BJ (cell line): Measurements from ENCODE around the gene SRCIN1. TPM values are rescaled to one million over a fixed set of nuclear protein-coding genes. Genes with fewer than 3 reads are reported as not detected.

Experiments used
- CTCF ChIA-PET: fragments of 350-600 bp; formaldehyde crosslinking; extraction: SDS; loops from one replicate; lab custom pipeline; 2021; ENCODE audit warnings: antibody characterized with exemption, inconsistent platforms; lab: Yijun Ruan, JAX
- POLR2A ChIA-PET: fragments of 300-600 bp; sonication (Branson Sonifier 250); formaldehyde crosslinking; extraction: SDS; loops from one replicate; lab custom pipeline; 2021; ENCODE audit warnings: antibody characterized with exemption; lab: Charles Lee
- DNase-seq: peaks from one replicate; pipeline ENCODE4 v3.0.0-alpha.2; 2011; ENCODE audit warnings: low read depth
- H3K27me3 ChIP-seq: 2 replicates; pipeline ENCODE4 v1.6.0; 2011; ENCODE audit warnings: low read length; ENCODE audit not compliant: control insufficient read depth, insufficient read depth
- H3K36me3 ChIP-seq: 2 replicates; pipeline ENCODE4 v1.5.1; 2011; ENCODE audit warnings: low read length; ENCODE audit not compliant: control insufficient read depth, insufficient read depth
- H3K4me3 ChIP-seq: 2 replicates; pipeline ENCODE4 v1.5.1; 2011; ENCODE audit warnings: low read depth, mild to moderate bottlenecking, control low read depth, low read length
- polyA plus RNA-seq: library from polyadenylated mRNA; depleted of rRNA; stranded (reverse); fragments of >200 nt; gene quantifications from 2 replicates; pipeline ENCODE4 v1.2.3, GENCODE V29; 2011
- TF ChIP-seq, protein P1 (sequence below): IDR thresholded peaks from 2 replicates; pipeline ENCODE4 v1.5.1; 2011; ENCODE audit warnings: low read depth, mild to moderate bottlenecking, control low read depth, inconsistent platforms, low read length, moderate library complexity; ENCODE audit not compliant: insufficient read depth

SRCIN1 gene
- polyA plus RNA-seq, 1 experiment, result not detected

DNA sequence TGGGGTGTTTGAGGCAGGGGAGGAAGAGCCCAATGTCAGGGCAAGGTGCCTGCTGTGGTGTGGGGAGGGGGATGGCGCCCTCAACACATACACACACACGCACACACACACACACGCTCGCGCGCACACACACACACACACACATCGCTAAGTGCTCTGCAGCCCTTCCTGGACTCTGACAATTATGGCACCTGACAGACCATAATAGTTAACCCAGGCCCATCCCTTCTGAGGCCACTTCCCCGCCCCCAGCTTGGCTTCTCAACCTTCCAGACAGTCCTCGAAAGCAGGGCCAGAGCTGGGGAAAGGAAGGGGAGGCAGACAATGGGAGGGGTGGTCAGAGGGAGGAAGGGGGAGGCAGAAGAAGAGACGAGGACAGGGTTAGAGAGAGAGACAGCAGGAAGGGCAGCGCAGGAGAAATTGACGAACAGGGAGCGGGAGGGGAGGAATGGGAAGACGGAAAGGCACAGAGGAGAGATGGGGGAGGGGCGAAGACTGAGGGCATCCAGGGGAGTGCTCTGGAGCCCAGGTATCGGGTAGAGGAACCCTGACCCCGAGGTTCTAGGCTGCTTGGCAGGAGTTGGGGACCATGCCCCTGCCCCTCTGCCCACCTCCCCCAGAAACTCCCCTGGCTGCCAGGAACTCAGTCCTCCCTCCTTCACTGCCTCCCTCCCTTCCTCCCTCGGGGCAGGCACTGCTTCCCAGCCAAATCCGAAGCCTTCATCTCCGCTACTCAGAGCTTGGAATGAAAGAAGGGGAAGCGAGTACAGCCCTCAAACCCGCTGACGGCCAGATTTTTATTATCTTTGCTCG lies 4.0 kb downstream of the SRCIN1 start:
- ChIA-PET POLR2A (no interaction called here), CTCF (interaction anchor here (4.0 kb wide), 1 partner anchor 18 kb away, joined by 24 read pairs; no protein-coding TSS in a partner anchor)
- TF ChIP-seq, protein P1, sequence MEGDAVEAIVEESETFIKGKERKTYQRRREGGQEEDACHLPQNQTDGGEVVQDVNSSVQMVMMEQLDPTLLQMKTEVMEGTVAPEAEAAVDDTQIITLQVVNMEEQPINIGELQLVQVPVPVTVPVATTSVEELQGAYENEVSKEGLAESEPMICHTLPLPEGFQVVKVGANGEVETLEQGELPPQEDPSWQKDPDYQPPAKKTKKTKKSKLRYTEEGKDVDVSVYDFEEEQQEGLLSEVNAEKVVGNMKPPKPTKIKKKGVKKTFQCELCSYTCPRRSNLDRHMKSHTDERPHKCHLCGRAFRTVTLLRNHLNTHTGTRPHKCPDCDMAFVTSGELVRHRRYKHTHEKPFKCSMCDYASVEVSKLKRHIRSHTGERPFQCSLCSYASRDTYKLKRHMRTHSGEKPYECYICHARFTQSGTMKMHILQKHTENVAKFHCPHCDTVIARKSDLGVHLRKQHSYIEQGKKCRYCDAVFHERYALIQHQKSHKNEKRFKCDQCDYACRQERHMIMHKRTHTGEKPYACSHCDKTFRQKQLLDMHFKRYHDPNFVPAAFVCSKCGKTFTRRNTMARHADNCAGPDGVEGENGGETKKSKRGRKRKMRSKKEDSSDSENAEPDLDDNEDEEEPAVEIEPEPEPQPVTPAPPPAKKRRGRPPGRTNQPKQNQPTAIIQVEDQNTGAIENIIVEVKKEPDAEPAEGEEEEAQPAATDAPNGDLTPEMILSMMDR, result no peak
- no peaks in the 10 kb centered on the region for H3K36me3 ChIP-seq
- no peak overlapping the region for H3K4me3 ChIP-seq
- peaks cover 46% of the 10 kb centered on the region for H3K27me3 ChIP-seq
- no peak for DNase-seq

DNA sequence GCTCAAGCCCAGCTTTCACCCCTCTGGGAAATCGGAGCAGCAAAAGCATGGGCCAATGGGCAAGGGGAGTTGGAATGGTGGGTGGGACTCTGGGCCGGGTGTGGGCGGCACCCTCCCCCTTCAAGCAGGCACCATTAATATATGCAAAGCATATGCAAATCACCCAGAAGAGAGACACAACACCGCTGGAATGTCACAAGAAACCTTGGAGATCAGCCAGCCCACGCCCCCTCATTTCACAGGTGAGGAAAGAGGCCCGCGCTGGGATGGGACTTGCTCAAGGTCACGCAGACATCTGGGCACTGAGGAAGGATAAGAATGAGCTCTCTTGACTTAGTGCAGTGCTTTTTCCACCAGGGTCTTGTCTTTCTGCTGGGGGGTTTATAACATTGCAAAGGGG lies 4.8 kb downstream of the SRCIN1 start:
- POLR2A ChIA-PET, result no interaction called here

GRCh38 chr17:38600416-38600815 lies 5.3 kb downstream of the SRCIN1 start:
- POLR2A ChIA-PET, result no interaction called here
- CTCF ChIA-PET, result interaction anchor here (0.7 to 1.5 kb wide), 2 partner anchors 17 to 42 kb away, joined by 3 to 4 read pairs; no protein-coding TSS in a partner anchor

More for the DNA sequence above, 4.8 kb downstream of the SRCIN1 start:
- Histone ChIP-seq H3K36me3 (no peaks in the 10 kb centered on the region), H3K27me3 (peaks cover 49% of the 10 kb centered on the region), H3K4me3 (no peak overlapping the region)
- CTCF ChIA-PET, result interaction anchor here (0.7 to 4.0 kb wide), 3 partner anchors 17 to 43 kb away, joined by 3 to 24 read pairs (median 4); no protein-coding TSS in a partner anchor
- TF ChIP-seq, protein P1, result no peak
- DNase-seq, result no peak

GRCh38 chr17:38599398-38599856 lies 6.3 kb downstream of the SRCIN1 start:
- Histone ChIP-seq H3K4me3 (no peak overlapping the region), H3K36me3 (no peaks in the 10 kb centered on the region), H3K27me3 (peaks cover 53% of the 10 kb centered on the region)
- DNase-seq, result no peak
- TF ChIP-seq, protein P1, result no peak
- CTCF ChIA-PET, result interaction anchor here (1.4 to 6.4 kb wide), 3 partner anchors 10 to 62 kb away, joined by 3 to 44 read pairs (median 4); no protein-coding TSS in a partner anchor
- POLR2A ChIA-PET, result no interaction called here

More at GRCh38 chr17:38600416-38600815, 5.3 kb downstream of the SRCIN1 start:
- Histone ChIP-seq H3K36me3 (no peaks in the 10 kb centered on the region), H3K4me3 (no peak overlapping the region), H3K27me3 (peaks cover 50% of the 10 kb centered on the region)
- no peak for DNase-seq
- TF ChIP-seq, protein P1, result no peak

- POLR2A ChIA-PET, result no interaction called here
- H3K36me3 ChIP-seq, result no peaks in the 10 kb centered on the region
- TF ChIP-seq, protein P1, result no peak
- H3K27me3 ChIP-seq, result peaks cover 52% of the 10 kb centered on the region
- no peak overlapping the region for H3K4me3 ChIP-seq
- CTCF ChIA-PET, result interaction anchor here (1.0 to 6.4 kb wide), 4 partner anchors 9 to 62 kb away, joined by 3 to 44 read pairs (median 4); no protein-coding TSS in a partner anchor
- no peak for DNase-seq
Observed at GRCh38 chr17:38598995-38599394, 6.8 kb downstream of the SRCIN1 start.
